Measurements from ENCODE around the gene ARHGAP25. TPM values are rescaled to one million over a fixed set of nuclear protein-coding genes. Genes with fewer than 3 reads are reported as not detected.
A peak's percentile ranks its signal among the peaks of the same experiment; 100 is the strongest.

The ARHGAP25 gene
- total RNA-seq, 1 donor from 2014 or later: 7.7 TPM

GRCh38 chr2:68742626-68743415 is 8.2 kb downstream of the ARHGAP25 start:
- DNase-seq (ENCODE audit: low spot score): peak; percentile 31

DNA sequence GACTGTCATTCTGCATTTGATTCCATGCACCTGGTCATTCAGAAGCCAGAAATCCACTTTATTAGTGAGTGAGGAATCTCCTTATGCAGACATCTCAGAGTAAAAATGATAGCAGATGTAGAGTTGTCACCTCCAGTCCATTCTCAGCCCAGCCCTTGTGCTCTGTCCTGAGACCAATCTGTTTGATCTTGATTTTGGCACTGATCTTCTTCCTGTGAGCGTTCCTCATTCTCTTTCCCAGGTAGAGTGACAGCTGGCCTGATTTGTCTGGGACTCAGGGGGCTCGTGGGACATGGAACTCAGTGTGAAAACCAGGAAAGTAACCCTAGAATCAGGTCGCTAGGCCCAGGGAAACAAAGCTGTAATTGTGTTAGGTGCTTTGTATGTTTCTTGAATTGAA is 8.9 kb downstream of the ARHGAP25 start:
- DNase-seq (ENCODE audit: low spot score): no peak

DNA sequence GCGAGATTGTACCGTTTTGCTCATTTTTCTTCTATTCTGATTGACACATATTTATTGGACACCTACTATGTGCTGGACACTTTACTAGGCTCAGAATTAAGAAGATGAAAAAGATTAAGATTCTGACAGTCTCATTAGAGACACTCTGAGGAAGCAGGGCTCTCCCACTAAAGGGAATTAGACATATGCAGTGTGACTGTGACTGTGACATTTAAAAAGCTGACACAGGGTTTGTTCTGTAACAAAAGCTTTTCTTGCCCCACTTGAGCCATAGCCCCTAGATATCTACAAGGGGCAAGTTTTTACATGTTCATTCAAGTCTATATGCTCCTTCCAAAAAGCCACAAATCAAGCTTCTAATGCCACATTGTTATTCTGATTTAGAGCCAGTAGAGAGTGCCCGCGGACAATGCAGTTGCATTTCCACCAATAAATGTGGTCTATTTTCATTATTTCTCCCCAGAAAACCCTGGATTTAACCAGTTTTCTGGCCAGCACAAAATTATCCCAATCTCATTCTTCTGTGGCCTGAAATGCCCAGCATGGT is 9.8 kb downstream of the ARHGAP25 start:
- no peak for DNase-seq (ENCODE audit: low spot score)

DNA sequence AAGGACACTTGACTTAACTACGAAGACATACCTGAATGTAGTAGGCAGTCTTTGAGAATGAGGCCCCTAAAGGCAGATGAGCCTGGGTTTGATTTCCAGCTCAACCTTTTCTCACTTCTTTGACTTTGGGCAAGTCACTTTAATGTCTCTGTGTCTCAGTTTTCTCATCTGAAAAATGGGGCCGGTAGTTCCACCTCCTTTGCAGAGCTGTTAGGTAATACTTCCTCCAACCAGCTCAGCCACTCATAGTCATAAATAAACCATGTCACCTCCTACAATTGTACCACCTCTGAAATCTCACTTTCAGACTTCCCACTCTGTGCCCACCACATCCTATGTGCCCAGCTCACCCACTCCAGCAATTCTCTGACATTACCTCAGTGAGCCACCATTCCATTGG is 10.4 kb downstream of the ARHGAP25 start:
- DNase-seq (ENCODE audit: low spot score): no peak

DNA sequence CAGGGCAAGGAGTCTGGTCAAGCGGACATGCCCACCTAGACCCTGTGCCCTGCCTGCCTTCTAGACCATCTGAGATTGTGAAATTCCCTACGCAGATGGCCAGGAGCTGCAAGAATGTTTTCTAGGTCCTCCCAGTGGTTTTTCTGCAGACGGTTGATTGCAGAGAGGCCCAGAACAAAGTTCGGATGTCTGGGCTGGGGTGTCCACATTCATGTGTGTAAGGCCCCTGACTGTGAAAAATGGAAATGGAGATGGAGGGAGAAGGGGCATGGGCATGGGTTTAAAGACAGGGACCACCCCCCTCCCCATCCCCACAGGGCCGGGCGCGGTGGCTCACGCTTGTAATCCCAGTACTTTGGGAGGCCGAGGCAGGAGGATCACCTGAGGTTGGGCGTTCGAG is 11.8 kb downstream of the ARHGAP25 start:
- no peak for DNase-seq (ENCODE audit: low spot score)

GRCh38 chr2:68747413-68747812 is 12.8 kb downstream of the ARHGAP25 start:
- DNase-seq (ENCODE audit: low spot score): no peak

DNA sequence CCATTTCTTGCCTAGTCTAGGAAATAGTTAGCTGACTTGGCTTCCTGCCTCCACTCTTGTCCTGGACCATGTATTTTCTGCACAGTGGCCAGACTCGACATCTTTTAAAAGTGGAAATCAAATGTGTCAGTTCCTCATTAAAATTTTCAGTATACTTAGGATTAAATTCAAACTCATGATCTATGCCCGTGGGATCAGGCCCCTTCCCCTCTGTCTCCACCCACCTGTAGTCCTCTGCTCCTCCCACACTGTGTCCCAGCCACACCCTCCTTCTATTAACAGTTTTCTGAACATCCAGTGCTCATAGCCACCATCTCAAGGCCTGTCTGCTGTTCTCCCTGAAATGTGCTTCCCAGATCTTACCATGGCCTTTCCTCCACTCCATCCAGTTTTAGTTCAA is 13.3 kb downstream of the ARHGAP25 start:
- no peak for DNase-seq (ENCODE audit: low spot score)

DNA sequence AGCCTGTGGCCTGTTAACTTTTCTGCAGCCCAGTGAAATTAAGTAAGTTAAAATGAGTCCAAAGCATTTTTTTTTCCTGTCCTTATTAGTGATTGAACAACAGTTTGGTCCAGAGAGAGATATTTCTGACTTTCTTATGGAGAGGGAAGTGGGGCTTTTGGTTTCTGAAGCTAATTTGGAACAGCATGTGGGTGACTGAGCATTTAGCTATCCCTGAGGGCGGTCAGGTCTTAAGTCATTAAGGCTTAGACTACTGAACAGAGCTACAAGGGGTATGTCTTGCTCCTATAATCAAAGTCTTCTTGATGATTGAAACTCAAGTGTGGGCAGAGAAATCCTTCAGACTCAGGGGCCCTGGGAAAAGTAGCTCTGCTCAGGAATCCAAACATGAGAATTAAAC is 14.0 kb downstream of the ARHGAP25 start:
- no peak for DNase-seq (ENCODE audit: low spot score)

GRCh38 chr2:68749345-68749744 is 14.7 kb downstream of the ARHGAP25 start:
- DNase-seq (ENCODE audit: low spot score): no peak

GRCh38 chr2:68750592-68751396 is 16.2 kb downstream of the ARHGAP25 start:
- DNase-seq (ENCODE audit: low spot score): no peak

DNA sequence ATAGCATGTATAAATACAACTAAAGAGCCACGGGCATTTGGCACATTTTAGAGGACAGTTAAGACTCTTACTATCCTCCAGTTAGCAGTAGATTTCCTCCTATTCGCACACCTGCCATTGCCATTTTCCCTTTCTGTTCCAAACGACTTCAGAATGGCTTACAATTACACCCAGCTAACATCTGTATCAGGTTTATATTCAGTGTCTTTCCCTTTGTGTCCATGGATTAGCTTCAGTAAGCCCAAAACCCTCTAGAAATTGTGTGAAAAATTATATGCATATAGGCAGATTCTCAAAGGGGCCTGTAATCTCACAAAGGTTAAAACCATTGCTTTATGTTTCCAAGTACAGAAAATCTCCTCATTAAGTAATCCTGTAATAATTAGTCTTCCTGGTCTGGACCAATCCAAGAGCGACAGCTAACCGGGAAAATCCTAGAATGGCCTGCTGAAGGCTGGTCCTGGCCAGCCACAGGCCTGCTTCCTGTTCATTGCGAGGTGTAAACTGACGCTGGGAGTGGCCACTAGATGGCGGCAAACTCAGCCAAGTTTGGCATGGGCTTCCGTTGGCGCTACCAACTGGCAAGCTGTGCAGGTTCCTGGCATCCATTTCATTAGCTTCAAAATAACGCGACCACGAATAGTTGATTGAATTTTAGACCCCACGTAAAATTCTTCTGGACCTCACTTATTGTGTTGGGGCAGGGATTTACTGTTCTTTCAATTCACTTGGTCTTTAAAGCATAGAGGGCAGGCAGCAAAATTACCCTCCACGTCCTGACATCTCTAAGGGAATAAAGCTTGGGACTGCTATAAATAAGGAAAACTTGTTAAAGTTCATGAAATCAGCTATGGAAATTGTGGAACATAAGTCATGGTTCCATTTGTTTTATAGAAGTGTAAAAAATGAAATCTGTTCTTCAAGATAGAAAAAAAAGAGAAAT is 17.1 kb downstream of the ARHGAP25 start:
- DNase-seq (ENCODE audit: low spot score): peak; percentile 91

DNA sequence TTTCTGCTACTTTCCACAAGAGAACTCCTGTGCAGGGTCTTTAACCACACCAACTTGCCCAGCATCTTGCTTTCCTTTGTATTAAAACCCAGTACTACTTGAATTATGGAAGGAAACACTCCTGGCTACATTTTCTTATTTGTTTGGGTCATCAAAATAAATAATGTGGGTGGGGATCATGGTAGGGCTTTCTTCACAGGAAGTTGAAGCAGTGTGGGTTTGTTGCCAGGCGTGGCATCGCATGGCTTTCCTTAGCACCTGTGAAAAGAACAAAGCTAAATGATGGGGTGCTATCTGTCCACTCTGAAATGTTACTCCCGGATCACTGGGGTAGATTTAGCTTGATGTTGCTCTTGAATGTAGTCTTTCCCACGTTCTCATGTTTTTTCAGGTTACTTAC is 18.7 kb downstream of the ARHGAP25 start:
- DNase-seq (ENCODE audit: low spot score): no peak

- DNase-seq (ENCODE audit: low spot score): peak; percentile 68
Measured at GRCh38 chr2:68755071-68755470, 20.5 kb downstream of the ARHGAP25 start.

- no peak for DNase-seq (ENCODE audit: low spot score)
Measured at GRCh38 chr2:68756178-68756577, 21.6 kb downstream of the ARHGAP25 start.

DNA sequence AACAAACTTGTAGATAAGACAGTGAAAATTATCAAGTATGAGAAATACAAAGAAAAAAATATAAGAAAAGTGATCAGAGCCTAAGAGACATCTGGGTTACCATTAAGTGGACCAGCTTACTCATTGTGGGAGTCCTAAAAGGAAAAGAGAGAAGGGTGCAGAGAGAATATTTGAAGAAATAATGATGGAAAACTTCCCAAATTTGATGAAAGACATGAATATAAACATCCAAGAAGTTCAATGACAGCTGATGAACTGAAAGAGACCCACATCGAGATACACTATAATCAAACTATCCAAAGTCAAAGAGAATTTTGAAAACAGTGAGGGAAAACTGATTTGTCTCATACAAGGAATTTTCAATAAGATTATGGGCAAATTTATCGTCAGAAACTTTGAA is 22.5 kb downstream of the ARHGAP25 start:
- DNase-seq (ENCODE audit: low spot score): no peak

GRCh38 chr2:68762100-68762499 is 27.5 kb downstream of the ARHGAP25 start:
- DNase-seq (ENCODE audit: low spot score): no peak

DNA sequence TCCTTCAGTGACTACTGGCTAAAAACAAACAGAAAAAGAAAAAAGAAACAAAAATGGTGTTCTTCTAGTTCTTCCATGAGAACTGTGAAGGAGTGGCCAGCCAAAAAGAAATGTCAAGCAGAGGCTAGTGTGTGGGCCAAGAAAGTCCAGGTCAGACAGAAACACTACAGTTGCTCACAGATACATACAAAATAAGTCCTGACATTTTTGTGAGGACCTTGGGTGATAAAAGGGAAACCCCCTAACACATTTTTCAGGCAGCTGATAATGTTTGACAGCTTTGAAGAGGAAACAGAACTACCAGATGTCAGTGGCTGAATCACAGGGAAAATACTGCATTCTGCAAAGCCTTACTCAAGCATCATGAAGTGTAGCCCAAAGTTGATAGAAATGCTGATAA is 28.1 kb downstream of the ARHGAP25 start:
- DNase-seq (ENCODE audit: low spot score): peak; percentile 73

GRCh38 chr2:68764041-68764805 is 29.6 kb downstream of the ARHGAP25 start:
- no peak for DNase-seq (ENCODE audit: low spot score)

GRCh38 chr2:68764806-68765311 is 30.2 kb downstream of the ARHGAP25 start:
- DNase-seq (ENCODE audit: low spot score): peak; percentile 86

GRCh38 chr2:68765739-68766375 is 31.2 kb downstream of the ARHGAP25 start:
- DNase-seq (ENCODE audit: low spot score): no peak

Measured in umbilical cord (tissue), 2 donors.